Testis (tissue), 2 donors: ENCODE data around the gene ATG4B.

Experiments used
- CTCF ChIP-seq, 3 experiments: fragments of 450-650 bp in 2 of 3; fragments of 200-600 bp in 1 of 3; sonication (generic) in 1 of 3; IDR thresholded peaks; one replicate each; pipeline ENCODE4 v1.5.1; 2016 to 2019; ENCODE audit warnings: antibody characterized with exemption in 3 of 3, mild to moderate bottlenecking in 2 of 3, moderate library complexity in 1 of 3
- POLR2A ChIP-seq: fragments of 450-650 bp; IDR thresholded peaks from one replicate; pipeline ENCODE4 v1.6.1; 2017; ENCODE audit warnings: antibody characterized with exemption, mild to moderate bottlenecking, moderate library complexity

- no peak for TF ChIP-seq CTCF (IDR thresholded peaks at IDR 0.05)
- no peak for TF ChIP-seq POLR2A
Observed at GRCh38 chr2:241618829-241619228, 18.7 kb upstream of the ATG4B start.
